PFSK-1 (cell line): ENCODE data around the gene DCAKD.
A peak's percentile ranks its signal among the peaks of the same experiment; 100 is the strongest.

Experiments used
- FOXP2 ChIP-seq: optimal IDR thresholded peaks from 2 replicates; pipeline ENCODE3; 2011; ENCODE audit warnings: borderline replicate concordance, control low read depth, inconsistent platforms; ENCODE audit not compliant: insufficient read depth; ENCODE audit errors: extremely low read length, extremely low read depth
- POLR2AphosphoS5 ChIP-seq: IDR thresholded peaks from 2 replicates; pipeline ENCODE4 v1.6.1; 2012; ENCODE audit warnings: low read depth, mild to moderate bottlenecking, control low read depth, low read length, moderate library complexity
- REST ChIP-seq, 2 experiments: IDR thresholded peaks; 2 replicates each; pipeline versions ENCODE4 v1.6.1 to v1.8.0; 2011 to 2012; ENCODE audit warnings: low read depth in 2 of 2, low read length in 2 of 2, control low read depth in 1 of 2, inconsistent platforms in 1 of 2, mild to moderate bottlenecking in 1 of 2, moderate library complexity in 1 of 2; ENCODE audit not compliant: insufficient read depth in 1 of 2
- SIN3A ChIP-seq: IDR thresholded peaks from 2 replicates; pipeline ENCODE4 v1.6.1; 2012; ENCODE audit warnings: mild to moderate bottlenecking, low read length, moderate library complexity, borderline replicate concordance; ENCODE audit not compliant: insufficient read depth
- TAF1 ChIP-seq: IDR thresholded peaks from 2 replicates; pipeline ENCODE4 v1.6.1; 2012; ENCODE audit warnings: low read length, control low read depth, borderline replicate concordance; ENCODE audit not compliant: insufficient read depth

The DCAKD gene

DNA sequence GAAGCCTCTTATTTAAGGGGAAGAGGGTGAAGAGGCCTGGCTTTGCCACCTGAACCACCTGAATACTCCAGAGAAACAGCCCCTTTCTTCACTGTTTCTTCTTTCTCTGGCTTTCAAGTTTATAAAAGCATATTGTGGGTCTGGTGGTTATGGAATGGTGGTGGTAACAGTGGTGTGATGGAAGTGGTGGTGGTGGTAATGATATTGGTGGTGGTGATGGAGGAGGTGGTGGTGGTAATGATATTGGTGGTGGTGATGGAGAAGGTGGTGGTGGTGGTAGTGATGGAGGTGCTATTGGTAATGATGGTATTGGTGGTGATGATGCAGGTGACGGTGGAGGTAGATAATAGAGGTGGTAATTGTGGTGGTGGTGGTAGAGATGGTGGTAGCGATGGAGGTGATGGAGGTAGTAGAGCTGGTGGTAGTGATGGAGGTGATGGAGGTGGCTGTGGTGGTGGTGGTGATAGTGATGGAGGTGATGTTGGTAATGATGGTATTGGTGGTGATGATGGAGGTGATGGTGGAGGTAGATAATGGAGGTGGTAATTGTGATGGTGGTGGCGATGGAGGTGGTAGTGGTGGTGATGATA is 69.2 kb downstream of the DCAKD start:
- no peak for TF ChIP-seq TAF1
- no peak for TF ChIP-seq REST (IDR thresholded peaks at IDR 0.05; ENCODE audit: insufficient read depth in 1 of 2, low read depth in 2 of 2, low read length in 2 of 2)
- no peak for TF ChIP-seq FOXP2
- no peak for TF ChIP-seq POLR2AphosphoS5
- TF ChIP-seq SIN3A = no peak

DNA sequence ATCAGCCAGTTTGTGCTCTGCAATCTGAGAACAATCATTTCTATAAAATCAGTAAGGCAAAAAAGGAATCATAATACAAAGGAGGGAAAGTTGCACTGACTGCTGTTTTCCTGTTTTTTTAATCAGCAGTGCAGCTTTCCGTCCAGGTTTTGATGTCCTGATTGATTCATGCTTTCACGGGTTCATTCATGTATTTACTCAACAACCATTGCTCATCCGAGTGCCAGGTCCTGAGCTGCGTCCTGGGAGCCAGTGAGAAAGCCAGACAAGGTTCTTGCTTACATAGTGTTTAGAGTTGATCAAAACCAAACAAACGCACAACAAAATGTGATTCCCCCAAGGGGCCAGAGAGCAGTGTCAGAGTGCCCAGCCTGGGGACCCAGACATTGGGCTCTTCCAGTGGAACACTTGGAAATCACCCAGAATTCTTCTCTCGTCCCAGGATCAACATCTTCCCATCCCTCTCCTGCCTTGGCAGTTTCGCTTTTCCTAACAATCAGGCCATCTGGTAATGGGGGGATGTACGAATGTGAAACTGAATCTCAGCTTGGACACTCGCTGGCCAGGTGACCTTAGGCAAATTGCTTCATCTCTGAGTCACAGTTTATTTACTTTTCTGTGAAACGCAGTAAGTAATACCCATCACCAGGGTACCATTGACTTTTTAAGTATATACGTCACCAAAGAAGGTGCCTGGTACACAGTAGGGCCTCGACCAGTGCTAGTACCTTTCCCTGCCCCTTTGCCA is 70.0 kb downstream of the DCAKD start:
- TF ChIP-seq TAF1 = no peak
- TF ChIP-seq POLR2AphosphoS5 = no peak
- TF ChIP-seq REST (IDR thresholded peaks at IDR 0.05; ENCODE audit: insufficient read depth in 1 of 2, low read depth in 2 of 2, low read length in 2 of 2) = no peak
- TF ChIP-seq FOXP2 = peak; percentile 29
- no peak for TF ChIP-seq SIN3A

- TF ChIP-seq SIN3A = no peak
- no peak for TF ChIP-seq REST (IDR thresholded peaks at IDR 0.05; ENCODE audit: insufficient read depth in 1 of 2, low read depth in 2 of 2, low read length in 2 of 2)
- no peak for TF ChIP-seq POLR2AphosphoS5
- TF ChIP-seq TAF1 = no peak
- no peak for TF ChIP-seq FOXP2
These were observed 71.9 kb downstream of the DCAKD start for GRCh38 chr17:44979426-44979995.

DNA sequence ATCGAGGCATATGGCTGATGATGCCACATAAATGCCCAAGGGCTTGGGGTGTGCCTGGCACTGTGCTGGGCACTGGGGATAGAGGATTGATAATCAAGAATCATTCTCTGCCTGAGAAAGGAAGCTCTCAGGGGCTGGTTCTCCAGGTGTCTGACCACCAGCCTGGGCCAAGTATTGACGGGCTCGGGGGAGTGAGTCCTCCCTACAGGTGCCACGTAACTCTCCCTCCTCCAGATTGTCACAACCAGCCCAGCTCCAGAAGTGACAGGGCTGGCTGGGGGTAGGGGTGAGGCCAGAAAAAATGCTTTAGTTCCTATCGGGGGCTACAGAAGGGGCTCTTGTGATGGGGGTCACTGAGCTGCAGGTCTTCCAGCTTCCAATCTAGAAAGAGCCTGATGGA is 72.6 kb downstream of the DCAKD start:
- no peak for TF ChIP-seq POLR2AphosphoS5
- TF ChIP-seq FOXP2 = no peak
- TF ChIP-seq SIN3A = no peak
- TF ChIP-seq REST (IDR thresholded peaks at IDR 0.05; ENCODE audit: insufficient read depth in 1 of 2, low read depth in 2 of 2, low read length in 2 of 2) = no peak
